Natural killer cell (primary cell): ENCODE measurements around the gene ICA1. TPM values are rescaled to one million over a fixed set of nuclear protein-coding genes. Genes with fewer than 3 reads are reported as not detected.
A peak's percentile ranks its signal among the peaks of the same experiment; 100 is the strongest.

Experiments used
- ATAC-seq, 3 donors: fragments of 150-1000 bp in 2 of 3; fragments of 200-7000 bp in 1 of 3; cut with Tn5 transposase; 1 replicate in 1 of 3; 2 replicates in 2 of 3; pipeline ENCODE4 v1.10.0; 2021; ENCODE audit warnings: mild to moderate bottlenecking in 2 of 3, moderate library complexity in 2 of 3
- DNase-seq, 2 donors: peaks; one replicate each; pipeline versions ENCODE4 v3.0.0 to v3.0.0-alpha.2; 2013 to 2021; ENCODE audit warnings: mixed read lengths in 1 of 2
- H3K27ac ChIP-seq: one replicate; pipeline ENCODE4 v1.5.1; 2013; ENCODE audit warnings: mild to moderate bottlenecking, low read length
- H3K27me3 ChIP-seq: one replicate; pipeline ENCODE4 v1.6.1; 2013; ENCODE audit warnings: low read length; ENCODE audit not compliant: control insufficient read depth, insufficient read depth
- H3K36me3 ChIP-seq: one replicate; pipeline ENCODE4 v1.6.1; 2013; ENCODE audit warnings: low read length; ENCODE audit not compliant: control insufficient read depth, insufficient read depth
- H3K4me1 ChIP-seq: one replicate; pipeline ENCODE4 v1.6.1; 2013; ENCODE audit warnings: low read length; ENCODE audit not compliant: control insufficient read depth, insufficient read depth
- H3K4me3 ChIP-seq: one replicate; pipeline ENCODE4 v1.5.1; 2013; ENCODE audit warnings: low read length
- H3K9me3 ChIP-seq: one replicate; pipeline ENCODE4 v1.6.1; 2013; ENCODE audit warnings: low read length; ENCODE audit not compliant: control insufficient read depth, insufficient read depth
- H3K27ac Mint-ChIP-seq, 2 donors: one replicate each; pipeline ENCODE4 v1.8.0; 2022; ENCODE audit warnings: mild to moderate bottlenecking in 2 of 2, mixed read lengths in 2 of 2, moderate library complexity in 1 of 2
- H3K27me3 Mint-ChIP-seq, 2 donors: one replicate each; pipeline ENCODE4 v1.8.0; 2022; ENCODE audit warnings: low read depth in 2 of 2, mixed read lengths in 2 of 2
- H3K36me3 Mint-ChIP-seq: one replicate; pipeline ENCODE4 v1.8.0; 2022; ENCODE audit warnings: mixed read lengths
- H3K4me1 Mint-ChIP-seq, 2 donors: one replicate each; pipeline ENCODE4 v1.8.0; 2022; ENCODE audit warnings: mixed read lengths in 2 of 2
- H3K4me3 Mint-ChIP-seq: one replicate; pipeline ENCODE4 v1.8.0; 2022; ENCODE audit warnings: mild to moderate bottlenecking, moderate library complexity, mixed read lengths
- H3K9me3 Mint-ChIP-seq, 2 donors: one replicate each; pipeline ENCODE4 v1.8.0; 2022; ENCODE audit warnings: mixed read lengths in 2 of 2
- WGBS: methylation state at CpG from one replicate; pipeline ENCODE4 v1.1.7; 2013; ENCODE audit warnings: missing lambda C conversion rate; ENCODE audit not compliant: insufficient coverage; 5-methylcytosine and 5-hydroxymethylcytosine counted together
- intact Hi-C: fragments of 100-400 bp; cut with micrococcal nuclease; formaldehyde crosslinking; loops from one replicate; pipeline ENCODE4 v1.14.2; 2022
- total RNA-seq, 4 donors: library from RNA; stranded (reverse); fragments of 120-200 nt in 1 of 4; gene quantifications; one replicate each; pipeline versions ENCODE4 v1.2.3 to v1.2.4, GENCODE V29; 2013 to 2022
- TF ChIP-seq, protein P1 (sequence below): fragments of 200-600 bp; IDR thresholded peaks from one replicate; pipeline ENCODE4 v1.8.0; 2022; ENCODE audit warnings: antibody characterized with exemption

ICA1 gene
- total RNA-seq, 3 donors from 2014 or later (not counting 1 experiment from before 2014, with no cell fraction given) = 0.75 to 1.9 (median 1.4) TPM

DNA sequence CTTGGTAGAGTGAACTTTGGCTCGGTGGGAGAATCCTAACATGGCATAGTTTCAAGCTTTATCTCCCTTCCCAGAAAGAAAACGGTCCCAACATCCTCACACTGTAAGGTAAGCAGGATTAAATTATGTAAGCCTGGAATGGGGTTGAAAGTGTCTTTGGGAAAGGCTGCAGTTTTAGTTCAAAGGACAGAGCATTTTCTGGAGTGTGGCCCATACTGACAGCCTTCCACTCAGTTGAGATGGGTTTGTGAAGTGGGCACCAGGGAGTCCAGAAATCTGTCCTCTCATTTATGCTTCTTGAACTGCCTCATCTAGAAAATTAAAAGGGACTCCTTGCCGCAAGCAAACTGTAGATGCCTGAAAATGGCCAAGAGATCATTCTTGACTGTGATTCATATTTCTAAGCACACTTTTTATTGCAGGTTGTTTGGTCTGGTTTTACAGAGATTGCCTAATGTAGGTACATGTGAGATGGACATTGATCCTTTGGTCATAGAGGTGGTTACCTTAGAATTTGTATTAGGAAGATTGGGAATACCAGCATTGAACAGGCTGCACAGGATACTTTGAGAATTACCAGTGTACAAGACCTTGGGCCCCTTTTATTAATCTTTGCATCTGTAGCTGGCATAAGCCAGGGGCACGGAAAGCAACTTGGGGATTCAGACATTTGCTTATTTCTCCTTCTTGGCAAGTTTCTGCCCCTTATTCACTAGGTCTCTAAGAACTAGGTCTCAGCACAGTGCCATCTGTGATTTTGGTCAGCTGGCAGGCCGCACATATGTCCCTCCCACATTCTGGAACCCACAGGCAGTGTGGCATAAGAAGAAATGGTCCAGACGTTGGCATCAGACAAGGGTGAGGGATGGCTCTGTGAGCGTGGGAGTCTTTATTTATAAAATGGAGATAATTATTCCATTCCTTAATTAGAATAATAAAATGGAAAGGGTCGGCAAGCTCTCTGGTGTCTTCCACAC lies 167.5 kb downstream of the ICA1 start:
- no peaks in the 10 kb centered on the region for H3K4me1 ChIP-seq
- H3K36me3 Mint-ChIP-seq = no peaks in the 10 kb centered on the region
- H3K27me3 ChIP-seq = no peaks in the 10 kb centered on the region
- WGBS = 100% methylated on average over 3 of the region's 8 CpGs
- no peak overlapping the region for H3K27ac Mint-ChIP-seq
- DNase-seq (no peak), ATAC-seq (no peak)
- TF ChIP-seq, protein P1, sequence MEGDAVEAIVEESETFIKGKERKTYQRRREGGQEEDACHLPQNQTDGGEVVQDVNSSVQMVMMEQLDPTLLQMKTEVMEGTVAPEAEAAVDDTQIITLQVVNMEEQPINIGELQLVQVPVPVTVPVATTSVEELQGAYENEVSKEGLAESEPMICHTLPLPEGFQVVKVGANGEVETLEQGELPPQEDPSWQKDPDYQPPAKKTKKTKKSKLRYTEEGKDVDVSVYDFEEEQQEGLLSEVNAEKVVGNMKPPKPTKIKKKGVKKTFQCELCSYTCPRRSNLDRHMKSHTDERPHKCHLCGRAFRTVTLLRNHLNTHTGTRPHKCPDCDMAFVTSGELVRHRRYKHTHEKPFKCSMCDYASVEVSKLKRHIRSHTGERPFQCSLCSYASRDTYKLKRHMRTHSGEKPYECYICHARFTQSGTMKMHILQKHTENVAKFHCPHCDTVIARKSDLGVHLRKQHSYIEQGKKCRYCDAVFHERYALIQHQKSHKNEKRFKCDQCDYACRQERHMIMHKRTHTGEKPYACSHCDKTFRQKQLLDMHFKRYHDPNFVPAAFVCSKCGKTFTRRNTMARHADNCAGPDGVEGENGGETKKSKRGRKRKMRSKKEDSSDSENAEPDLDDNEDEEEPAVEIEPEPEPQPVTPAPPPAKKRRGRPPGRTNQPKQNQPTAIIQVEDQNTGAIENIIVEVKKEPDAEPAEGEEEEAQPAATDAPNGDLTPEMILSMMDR = no peak
- H3K27ac ChIP-seq = no peak overlapping the region
- no peaks in the 10 kb centered on the region for H3K9me3 ChIP-seq
- H3K4me3 Mint-ChIP-seq = no peak overlapping the region
- intact Hi-C loops = no loop called here
- H3K4me1 Mint-ChIP-seq = peaks cover 5 to 13% of the 10 kb centered on the region in 2 donors
- no peaks in the 10 kb centered on the region for H3K27me3 Mint-ChIP-seq
- H3K36me3 ChIP-seq = peaks cover 3% of the 10 kb centered on the region
- H3K4me3 ChIP-seq = no peak overlapping the region
- H3K9me3 Mint-ChIP-seq = peaks cover 0 to 2% of the 10 kb centered on the region in 2 donors

DNA sequence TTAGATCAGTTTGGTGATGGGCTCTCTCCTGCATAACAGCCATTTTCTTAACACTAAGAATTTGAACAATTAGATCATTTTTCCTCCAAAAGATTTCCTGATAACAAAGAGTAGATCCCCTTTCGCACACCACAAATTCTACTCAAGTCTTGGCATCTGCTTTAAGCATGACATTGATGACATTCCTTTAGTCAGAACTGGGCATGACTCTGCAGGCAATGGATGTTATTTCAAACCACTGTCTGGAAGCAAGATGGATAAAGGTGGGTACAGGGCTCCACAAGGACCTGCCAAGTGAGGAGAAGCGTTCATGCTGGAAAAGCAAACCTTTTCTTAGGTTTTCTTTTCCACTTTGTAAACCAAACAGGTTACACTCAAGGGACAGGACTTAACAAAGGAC lies 169.8 kb downstream of the ICA1 start:
- Mint-ChIP-seq H3K4me3 (no peak overlapping the region), H3K36me3 (no peaks in the 10 kb centered on the region), H3K4me1 (peaks cover 5 to 13% of the 10 kb centered on the region in 2 donors), H3K27ac (peak overlapping the region in 1 of 2 donors; percentile 6), H3K27me3 (no peaks in the 10 kb centered on the region), H3K9me3 (no peaks in the 10 kb centered on the region)
- TF ChIP-seq, protein P1 = no peak
- Histone ChIP-seq H3K4me1 (no peaks in the 10 kb centered on the region), H3K27ac (no peak overlapping the region), H3K9me3 (no peaks in the 10 kb centered on the region), H3K4me3 (no peak overlapping the region), H3K36me3 (peaks cover 11% of the 10 kb centered on the region), H3K27me3 (no peaks in the 10 kb centered on the region)
- intact Hi-C loops = no loop called here
- ATAC-seq (no peak), DNase-seq (no peak)
- 100% methylated on average over 2 of the region's 2 CpGs for WGBS

DNA sequence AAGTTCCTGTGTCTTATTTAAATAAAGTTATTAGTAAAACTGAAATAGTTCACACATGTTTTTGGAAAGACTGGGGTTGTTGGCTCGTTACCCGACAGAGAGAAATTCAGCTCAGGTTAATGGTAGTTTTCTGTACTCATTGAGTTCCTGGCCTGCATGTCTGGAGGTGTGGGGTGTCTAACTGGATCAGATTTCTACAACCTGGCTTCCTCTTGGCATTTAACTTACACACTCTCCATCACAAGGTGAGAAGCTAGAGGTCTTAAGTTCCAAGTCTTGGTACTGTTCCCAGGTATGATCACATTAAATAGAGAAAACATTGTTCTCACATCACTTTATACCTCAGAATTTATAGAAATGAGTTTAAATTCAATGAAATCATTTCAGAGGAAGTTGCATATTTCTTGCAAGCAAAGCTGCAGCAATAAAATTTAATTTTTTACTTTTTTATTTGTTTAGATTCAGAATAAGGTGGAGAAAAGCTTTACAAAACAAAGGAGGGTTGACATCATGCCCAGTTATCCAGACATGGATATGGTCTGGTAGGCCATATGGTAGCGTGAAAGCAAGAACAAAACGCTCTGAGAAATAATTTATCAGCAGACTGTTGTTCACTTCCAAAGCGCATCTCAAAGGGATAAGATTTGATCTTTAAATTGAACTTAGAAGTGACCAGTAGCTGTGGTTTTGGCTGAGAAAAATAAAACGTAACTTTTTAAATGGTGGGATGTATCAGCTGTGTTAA lies 172.8 kb downstream of the ICA1 start:
- TF ChIP-seq, protein P1 = no peak
- ATAC-seq = no peak
- no peak for DNase-seq
- Mint-ChIP-seq H3K4me3 (no peak overlapping the region), H3K4me1 (peaks cover 5 to 28% of the 10 kb centered on the region in 2 donors), H3K27me3 (no peaks in the 10 kb centered on the region), H3K36me3 (peaks cover 8% of the 10 kb centered on the region), H3K27ac (peak overlapping the region in 1 of 2 donors; percentile 31), H3K9me3 (no peaks in the 10 kb centered on the region)
- intact Hi-C loops = no loop called here
- no peaks in the 10 kb centered on the region for H3K9me3 ChIP-seq
- peaks cover 27% of the 10 kb centered on the region for H3K36me3 ChIP-seq
- H3K27ac ChIP-seq = no peak overlapping the region
- H3K4me1 ChIP-seq = no peaks in the 10 kb centered on the region
- no peak overlapping the region for H3K4me3 ChIP-seq
- H3K27me3 ChIP-seq = no peaks in the 10 kb centered on the region
- over 99% methylated on average over 5 of the region's 6 CpGs for WGBS
